Peyer's patch (tissue), 4 donors: ENCODE measurements around the gene CFAP119.

Experiments used
- POLR2A ChIP-seq, 2 donors: fragments of 450-650 bp; IDR thresholded peaks; one replicate each; pipeline ENCODE4 v1.5.1; 2017; ENCODE audit warnings: antibody characterized with exemption in 2 of 2, mild to moderate bottlenecking in 2 of 2, moderate library complexity in 2 of 2
- TF ChIP-seq, protein P1 (sequence below), 6 experiments: fragments of 450-650 bp in 4 of 6; fragments of 200-600 bp in 2 of 6; sonication (generic) in 1 of 6; IDR thresholded peaks; one replicate each; pipeline ENCODE4 v1.5.1; 2017 to 2019; ENCODE audit warnings: antibody characterized with exemption in 6 of 6, mild to moderate bottlenecking in 3 of 6, moderate library complexity in 1 of 6

DNA sequence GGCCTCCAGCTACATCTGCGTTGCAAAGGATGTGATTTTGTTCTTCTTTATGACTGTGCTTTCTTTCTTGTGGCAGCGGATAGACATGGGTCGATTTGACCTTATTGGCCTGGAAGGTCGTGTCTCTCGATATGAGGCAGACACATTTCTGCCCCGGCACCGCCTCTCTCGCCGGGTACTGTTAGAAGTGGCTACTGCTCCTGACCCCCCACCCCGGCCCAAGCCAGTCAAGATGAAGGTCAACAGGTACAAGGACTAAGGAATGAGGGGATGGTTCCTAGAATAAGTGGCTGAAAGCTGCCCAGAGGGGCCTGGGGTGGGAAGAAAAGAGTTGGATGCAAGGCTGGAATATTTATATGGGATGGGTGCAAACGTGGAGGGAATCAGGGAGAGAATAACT, 41.8 kb downstream of the CFAP119 start:
- TF ChIP-seq, protein P1, sequence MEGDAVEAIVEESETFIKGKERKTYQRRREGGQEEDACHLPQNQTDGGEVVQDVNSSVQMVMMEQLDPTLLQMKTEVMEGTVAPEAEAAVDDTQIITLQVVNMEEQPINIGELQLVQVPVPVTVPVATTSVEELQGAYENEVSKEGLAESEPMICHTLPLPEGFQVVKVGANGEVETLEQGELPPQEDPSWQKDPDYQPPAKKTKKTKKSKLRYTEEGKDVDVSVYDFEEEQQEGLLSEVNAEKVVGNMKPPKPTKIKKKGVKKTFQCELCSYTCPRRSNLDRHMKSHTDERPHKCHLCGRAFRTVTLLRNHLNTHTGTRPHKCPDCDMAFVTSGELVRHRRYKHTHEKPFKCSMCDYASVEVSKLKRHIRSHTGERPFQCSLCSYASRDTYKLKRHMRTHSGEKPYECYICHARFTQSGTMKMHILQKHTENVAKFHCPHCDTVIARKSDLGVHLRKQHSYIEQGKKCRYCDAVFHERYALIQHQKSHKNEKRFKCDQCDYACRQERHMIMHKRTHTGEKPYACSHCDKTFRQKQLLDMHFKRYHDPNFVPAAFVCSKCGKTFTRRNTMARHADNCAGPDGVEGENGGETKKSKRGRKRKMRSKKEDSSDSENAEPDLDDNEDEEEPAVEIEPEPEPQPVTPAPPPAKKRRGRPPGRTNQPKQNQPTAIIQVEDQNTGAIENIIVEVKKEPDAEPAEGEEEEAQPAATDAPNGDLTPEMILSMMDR (IDR thresholded peaks at IDR 0.05), result no peak
- TF ChIP-seq POLR2A (IDR thresholded peaks at IDR 0.05), result no peak
